Hippocampal formation (tissue), 2 donors: ENCODE results near the gene PRKCZ.
"Not testable (repeated sequence)": the region's sequence is repeated elsewhere in the genome, so short reads cannot be mapped to it uniquely, and the experiment has no call there.

Experiments
- DNase-seq, 2 donors: peaks; one replicate each; lab custom pipeline; 2025; lab: John Stamatoyannopoulos, UW

The PRKCZ gene

DNA sequence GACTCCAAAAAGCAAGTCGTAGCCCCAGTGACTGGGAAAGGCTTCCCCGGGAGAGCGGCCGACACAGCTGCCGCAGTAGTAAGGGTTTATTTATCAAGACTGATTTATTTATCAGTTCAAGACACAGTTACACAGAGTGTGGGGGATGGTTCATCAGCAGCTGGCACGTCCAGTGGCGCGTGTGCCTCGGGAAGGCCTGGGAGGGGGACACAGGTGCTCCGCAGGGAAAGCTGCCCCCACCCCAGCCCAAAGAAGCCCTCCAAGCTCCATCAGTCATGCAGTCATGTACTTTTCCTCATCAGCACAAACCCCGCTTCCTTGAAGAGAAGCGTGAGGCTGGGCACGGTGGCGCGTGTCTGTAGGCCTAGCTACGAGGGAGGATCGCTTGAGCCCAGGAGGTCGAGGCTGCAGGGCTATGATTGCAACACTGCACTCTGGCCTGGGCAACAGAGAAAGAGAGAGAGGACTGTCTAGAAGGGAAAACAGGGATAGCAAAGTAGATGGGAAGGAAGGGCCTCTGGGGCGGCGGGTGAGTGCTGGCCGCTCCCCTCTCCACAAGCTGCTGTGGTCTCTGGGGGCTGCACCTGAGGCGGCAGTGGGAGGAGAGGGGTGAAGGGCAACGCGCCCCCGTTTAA is 53.2 kb downstream of the PRKCZ start:
- no peak for DNase-seq

DNA sequence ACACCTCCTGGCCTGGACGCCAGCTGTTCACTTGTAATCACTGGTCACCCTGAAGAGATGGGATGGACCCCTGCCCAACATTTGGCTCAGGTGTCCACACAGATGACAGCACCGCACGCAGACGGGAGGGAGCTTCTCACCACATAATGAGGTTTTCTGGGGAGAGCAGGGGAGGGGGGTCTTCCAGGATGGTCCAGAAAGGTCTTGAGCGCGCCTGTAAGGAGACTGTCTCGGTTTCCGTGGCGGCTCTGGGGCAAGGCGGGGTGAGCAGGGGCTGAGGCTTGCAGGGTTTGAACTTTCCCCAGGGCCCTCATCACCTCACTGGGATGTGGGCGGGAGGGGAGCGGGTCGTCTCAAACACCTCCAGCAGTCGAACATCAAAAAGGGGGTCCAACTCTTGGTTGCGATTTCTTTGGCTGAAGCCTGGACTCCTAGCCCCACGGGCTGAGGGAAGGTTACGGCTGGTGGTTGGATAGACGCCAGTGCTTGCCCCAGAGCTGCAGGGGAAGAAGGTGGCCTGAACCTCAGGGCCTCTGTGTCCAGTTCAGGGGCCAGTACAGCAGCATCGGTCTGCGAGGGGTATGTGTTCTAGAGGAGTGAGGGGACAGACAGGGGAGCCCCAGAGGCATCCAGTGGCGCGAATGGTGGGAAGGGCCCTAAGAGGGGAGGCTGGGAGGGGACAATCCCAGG is 53.8 kb downstream of the PRKCZ start:
- no peak for DNase-seq

DNA sequence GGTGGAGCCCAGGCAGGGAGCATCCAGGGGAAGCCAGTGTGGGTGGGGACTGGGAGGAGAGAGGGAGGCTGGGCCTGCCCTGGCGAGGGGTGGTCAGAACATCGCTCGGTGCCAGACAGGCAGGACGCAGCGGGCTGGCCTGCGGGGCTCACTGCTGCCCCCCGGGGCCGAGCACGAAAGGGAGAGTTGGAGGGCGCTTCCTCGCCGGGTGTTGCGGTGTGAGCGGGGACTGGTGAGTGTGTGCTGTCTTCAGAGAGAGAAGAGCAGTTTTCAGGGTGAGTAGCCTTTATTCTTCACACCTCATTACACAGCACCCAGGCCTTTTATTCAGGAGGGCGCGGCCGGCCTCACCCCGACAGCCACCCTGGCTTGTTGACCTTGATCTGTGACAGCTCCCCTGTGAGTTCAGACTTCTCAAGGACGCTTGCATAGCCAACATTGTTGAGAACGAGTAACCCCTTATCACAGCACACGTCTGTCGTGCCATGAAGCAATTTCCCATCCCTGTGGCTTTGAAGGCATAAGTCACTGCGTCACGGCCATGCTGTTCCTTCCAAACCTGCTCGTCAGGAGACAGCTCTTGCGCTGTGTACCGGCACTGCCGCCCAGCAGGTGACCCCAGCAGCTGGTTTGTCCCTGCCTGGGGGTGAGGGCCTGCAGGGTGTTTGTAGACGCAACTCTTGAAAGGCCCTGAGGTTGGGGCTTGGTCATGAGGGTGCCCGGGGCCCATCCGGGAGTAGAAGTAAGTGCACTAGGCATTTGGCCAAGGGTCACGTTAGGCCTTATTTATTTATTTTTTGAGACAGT is 54.6 kb downstream of the PRKCZ start:
- DNase-seq = no peak

DNA sequence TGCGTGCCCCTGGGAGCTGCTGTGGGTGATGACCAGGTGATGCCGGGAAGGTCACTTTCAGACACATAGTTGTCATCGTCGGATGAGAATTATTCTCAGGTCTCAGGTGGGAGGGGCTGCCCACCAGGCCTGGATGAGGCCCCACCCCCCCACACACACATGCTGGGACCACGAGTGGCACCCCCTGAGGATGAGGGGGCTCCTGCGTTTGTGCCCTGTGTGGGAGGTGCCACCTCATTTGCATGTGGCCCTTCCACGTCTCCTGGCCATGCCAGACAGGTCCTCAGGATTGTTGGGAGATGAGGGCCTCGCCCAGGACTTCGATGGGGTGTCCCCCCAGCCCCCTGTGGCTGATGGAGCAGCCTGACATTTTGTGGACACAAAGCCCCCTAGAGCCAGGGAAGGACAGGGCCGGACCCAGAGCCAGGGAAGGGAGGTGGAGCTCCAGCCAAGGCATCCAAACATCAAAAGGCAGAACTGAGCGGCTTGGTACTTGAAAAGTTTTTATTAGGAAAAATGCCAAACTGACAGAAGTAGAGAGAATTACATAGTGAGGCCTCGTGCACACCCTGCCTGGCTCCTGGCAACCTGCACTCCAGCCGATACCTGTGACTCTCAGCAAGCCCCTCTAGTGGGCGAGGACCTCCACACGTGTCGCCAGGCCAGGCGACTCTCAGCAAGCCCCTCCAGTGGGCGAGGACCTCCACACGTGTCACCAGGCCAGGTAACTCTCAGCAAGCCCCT is 55.7 kb downstream of the PRKCZ start:
- DNase-seq = no peak

DNA sequence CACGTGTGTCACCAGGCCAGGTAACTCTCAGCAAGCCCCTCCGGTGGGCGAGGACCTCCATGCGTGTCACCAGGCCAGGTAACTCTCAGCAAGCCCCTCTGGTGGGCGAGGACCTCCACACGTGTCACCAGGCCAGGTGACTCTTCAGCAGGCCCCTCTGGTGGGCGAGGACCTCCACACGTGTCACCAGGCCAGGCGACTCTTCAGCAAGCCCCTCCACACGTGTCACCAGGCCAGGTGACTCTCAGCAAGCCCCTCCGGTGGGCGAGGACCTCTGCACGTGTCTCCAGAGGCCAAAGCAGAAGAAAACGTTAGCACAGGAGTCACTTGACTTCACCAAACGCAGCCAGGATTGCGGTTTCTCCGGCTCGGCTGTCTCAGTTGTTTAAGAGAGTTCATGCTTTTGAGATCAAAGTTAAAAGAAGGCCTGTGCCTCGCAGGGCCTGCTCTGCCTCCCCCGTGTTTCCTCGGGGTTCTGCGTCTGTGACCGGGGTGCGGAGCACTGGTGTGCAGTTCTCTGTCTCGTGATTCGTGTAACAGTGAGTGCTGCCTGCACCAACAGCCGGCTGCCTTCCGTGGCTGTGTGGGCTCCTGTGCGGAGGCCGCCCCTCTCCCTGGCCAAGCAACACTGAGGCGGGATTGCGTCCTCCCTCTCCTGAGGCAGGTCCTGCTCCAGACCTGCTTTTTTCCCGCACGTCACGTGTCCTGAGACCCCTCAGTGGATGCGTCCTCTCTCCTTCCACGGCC is 56.6 kb downstream of the PRKCZ start:
- DNase-seq = no peak

DNA sequence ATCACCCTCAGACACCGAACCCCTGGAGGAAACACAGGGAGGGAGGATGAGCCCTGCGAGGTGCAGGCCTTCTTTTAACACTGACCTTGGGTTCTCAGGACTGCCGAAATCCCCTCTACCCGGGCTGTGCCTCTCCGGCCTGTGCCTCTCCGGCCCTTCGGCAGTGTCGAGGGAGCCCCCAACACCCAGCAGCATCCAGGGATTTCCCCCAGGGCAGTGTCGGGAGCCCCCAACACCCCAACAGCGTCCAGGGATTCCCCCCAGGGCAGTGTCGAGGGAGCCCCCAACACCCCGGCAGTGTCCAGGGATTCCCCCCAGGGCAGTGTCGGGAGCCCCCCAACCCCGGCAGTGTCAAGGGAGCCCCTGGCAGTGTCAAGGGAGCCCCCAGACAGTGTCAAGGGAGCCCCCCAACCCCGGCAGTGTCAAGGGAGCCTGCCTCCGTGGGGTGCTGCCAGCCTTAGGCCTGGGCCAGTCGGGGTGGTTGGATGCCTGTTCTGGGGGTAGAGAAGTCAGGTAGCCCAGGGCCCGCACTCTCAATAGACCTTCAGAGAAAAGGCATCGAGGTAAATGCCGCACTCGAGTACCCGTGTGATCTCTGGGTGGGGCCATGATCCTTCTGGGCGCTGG is 57.5 kb downstream of the PRKCZ start:
- no peak for DNase-seq

DNA sequence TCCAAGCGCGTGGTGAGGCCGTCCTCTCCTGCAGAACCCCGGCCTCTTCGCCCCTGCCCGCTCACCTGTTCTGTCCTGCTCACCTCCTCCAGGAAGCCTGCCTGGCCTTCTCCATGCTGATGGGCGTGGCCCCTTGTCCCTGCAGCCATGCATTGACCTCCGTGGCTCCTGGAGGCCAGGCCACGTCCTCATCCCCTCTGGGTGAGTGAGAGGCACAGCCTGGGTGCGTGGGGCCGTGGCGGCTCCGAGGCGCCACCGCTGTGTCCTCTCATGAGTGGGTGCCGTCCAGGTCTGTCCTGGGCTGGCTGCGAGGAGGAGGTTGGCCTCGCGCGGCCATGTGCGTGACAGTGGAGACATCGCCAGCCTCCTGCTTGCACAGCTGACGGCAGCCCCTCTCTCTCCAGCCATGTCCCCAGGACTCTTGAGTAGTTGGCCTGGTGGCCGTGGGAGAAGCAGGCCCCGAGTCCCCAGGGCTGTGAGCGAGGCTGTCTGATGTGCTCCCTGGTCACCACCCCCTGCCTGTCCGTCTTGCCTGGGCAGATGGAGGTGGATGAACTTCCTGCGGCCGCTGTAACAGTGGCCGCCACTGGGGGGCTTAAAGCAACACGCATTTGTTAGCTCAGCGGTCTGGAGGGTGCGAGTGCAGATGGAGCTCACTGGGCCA is 58.1 kb downstream of the PRKCZ start:
- no peak for DNase-seq

DNA sequence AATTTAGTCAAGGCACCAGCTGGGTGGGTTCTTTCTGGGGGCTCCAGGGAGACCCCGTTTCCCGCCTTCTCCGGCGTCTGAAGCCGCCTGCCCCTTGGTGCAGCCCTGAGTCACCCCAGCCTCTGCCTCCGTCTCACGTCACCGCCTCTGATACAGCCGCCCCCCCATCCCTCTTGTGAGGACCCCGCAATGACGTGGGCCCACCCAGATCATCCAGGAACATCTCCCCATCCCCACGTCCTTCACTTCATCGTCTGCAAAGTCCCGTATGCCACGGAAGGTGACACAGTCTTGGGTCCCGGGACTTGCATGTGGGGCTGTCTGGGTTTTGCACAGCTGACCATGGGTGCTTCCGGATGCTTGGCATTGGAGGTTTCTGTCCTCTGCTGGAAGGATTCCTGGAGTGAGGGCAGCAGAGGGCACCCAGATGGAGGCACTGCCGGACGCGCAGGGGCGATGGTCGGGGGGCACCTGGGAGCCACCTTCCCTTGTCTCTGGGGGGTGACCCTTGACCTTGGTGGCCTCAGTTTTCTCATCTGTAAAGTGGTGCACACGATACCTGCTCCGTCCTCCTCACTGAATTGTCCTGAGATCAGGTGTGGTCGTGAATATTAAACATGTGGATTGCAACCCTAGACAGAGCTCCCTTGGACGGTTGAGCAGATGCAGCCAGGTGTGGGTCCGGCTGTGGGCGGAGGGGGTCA is 58.8 kb downstream of the PRKCZ start:
- DNase-seq = no peak

DNA sequence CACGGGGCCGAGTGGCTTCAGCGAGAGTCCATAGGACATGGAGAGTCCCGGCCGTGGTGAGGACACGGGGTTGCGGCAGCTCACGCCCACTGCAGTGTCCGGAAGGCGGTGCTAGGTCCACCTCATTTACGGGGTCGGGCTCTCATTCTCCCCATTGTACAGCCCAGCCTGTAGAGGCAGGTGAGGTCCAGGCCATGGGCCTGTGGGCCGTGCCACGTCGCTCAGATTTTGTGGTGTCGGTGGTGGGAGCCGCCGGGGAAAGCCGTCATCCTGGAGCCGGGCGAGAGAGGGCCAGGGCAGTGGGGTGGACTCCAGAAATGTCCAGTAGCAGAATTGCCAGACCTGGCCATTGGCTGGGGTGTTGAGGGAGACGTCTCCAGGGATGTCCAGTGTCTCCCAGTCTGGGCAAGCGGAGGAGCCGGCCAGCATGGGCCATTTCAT is 59.4 kb downstream of the PRKCZ start:
- no peak for DNase-seq

DNA sequence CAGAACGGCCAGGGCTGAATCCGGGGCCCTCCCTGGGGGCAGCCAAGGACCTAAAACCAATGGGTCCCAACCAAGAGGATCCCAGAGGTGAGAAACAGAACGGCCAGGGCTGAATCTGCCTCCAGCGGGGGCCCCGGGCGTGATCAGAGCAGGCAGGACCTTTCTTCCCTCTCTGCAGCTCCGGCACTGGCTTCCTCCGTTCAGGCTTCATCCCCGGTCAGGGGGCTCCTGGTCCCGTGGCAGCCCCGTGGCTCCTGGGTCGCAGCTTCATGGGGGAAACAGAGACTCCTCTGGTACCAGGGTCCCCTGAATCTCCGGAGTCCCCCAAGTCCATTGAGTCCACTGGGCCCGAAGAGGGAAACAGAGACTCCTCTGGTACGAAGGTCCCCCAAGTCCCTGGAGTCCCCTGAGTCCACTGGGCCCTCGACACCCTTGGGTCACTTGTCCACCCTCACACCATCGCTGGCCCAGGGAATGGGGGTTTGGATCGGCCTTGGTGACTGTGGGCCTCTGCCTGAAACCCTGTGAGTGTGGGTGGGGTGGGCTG is 60.1 kb downstream of the PRKCZ start:
- no peak for DNase-seq

DNA sequence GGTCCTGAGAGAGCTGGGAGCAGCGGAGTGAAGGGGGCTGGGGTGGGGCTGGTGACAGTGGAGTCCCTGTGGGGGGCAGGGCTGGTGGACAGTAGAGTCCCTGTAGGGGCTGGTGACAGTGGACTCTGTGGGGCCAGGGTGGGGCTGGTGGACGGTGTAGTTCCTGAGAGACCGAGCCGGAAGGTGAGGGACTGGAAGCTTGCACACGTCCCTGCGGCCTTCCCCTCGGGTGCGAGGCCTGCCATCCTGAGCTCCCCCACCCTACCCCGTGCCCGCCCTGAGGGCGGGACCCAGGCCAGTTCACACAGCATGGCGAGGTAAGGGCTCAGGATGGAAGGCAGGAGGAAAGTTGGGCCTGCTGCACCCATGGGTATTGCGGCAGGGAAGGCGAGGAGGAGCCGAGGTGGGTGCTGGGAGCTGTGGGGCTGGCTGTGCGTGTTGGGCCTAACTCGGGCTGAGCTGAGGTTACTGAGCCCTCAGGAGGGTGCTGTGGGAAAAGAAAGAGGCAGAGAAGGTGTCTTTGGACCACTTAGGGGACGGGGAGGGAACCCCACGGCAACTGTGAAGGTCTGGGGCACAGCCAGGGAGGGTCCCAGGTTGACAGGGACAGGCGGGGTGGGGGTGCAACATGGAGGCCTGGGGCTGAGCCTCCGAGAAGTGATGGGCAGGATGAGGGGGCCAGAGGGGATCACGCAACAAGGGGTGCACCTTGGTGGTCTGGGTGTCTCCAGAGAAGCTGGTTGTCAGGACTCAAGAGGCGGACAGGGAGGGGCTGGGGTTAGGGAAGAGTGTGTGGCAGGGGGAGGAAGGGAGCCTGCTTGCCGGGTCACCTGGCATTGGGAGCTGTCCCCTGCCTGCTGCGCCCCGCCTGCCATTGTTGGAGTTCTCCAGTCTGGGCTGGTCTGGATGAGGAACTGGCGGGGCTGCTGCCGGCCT is 60.8 kb downstream of the PRKCZ start:
- DNase-seq = no peak

DNA sequence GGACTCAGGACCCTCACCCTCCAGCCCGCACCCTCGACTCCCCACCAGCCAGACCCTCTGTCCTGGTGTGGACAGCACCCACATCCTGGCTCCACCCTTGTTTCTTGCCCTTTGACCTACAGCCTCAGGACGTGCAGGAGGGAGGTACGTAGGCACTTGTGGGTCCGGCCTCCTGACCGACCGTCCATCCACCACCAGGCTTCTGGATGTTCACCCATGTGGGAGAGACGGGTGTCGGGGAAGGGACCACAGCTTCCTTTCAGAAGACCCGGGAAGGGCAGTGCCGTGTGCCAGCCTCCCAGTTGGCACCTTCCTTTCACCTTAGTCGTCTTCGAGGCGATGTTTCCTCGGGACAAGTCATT is 61.4 kb downstream of the PRKCZ start:
- DNase-seq = no peak

DNA sequence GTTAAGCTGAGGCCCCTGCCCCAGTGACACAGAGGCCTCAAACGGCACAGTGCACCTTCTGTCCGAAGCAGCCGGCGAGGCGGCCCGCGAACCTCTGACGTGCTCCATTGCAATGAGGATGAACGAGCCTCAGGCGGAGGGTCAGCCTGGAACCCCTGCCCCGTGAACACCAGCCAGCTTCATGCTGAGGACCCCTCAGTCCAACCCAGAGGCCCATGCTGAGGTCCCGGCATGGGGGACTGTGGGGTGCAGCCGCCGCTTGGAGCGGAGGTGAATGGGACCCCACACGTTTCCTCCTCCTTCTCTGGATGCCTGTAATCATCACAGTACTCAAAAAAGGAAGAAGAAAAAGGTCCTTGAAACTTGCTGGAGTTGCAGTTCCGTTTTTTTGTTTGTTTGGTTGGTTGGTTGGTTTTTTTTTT is 62.1 kb downstream of the PRKCZ start:
- no peak for DNase-seq

DNA sequence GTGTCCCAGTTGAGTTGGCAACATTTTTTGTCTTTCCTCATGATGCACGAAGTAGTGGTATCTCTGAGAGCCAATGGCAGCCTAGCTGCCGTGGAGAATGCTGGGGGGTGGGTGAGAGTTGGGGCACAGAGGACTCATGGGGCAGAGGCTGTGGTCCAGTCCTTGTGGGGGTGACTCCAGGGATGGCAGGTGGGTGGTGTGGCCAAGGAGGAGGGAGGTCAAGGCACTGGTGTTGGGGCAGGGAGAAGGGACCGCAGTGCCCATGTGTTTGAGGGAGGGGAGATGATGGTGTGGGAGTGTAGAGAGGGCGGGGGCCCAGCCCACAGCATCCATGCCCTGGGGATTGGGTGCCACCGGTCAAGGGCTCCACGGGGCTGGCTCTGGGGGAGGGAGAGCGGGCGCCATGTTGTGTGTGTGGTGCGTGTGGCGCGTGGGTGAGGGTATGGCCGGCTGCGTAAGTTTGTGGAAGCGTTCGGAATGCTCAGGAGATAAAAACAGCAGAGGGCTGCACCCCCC is 63.5 kb downstream of the PRKCZ start:
- DNase-seq = no peak

DNA sequence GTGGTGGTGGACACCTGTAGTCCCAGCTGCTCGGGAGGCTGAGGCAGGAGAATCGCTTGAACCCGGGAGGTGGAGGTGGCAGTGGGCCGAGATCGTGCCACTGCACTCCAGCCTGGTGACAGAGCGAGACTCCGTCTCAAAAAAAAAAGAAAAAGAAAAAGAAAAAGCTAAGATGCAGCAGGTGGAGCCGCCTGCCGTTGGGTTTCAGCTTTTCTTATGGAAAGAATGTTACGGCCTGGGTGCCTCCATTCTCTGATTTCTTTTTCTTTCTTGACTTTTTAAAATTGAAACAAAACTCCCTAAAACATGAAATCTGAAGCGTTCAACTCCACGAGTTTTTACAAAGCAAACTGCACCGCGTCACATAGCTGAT is 64.4 kb downstream of the PRKCZ start:
- not testable (repeated sequence) for DNase-seq

DNA sequence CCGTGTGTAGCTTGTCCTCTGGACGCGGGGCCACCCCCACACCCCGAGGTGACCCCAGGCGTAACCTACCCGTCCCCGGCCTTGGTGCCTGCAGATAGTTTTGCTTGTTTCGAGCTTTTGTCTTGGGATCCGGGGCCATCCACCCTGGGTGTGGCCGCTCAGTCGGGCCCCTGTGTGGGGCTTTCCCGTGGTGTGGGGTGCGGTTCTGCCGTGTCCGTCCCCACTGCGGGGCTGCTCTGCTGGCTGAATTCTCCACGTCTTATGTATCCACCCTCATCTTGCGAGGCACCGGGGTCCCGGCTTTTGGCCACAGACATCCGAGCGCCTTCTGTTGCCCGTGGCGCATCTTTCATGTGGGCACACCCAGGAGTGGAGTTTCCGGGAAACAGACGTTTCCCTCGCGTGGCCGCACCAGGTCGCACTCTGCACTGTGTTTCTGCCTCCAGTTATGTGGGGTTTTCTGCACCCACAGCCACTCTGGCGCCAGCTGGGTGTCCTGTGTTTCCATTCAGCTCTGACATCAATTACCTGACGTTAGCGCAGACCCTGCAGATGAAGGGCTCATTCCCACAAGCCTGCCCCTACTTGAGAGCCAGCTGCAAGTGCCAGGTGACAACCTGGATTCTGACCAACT is 64.9 kb downstream of the PRKCZ start:
- DNase-seq = no peak

DNA sequence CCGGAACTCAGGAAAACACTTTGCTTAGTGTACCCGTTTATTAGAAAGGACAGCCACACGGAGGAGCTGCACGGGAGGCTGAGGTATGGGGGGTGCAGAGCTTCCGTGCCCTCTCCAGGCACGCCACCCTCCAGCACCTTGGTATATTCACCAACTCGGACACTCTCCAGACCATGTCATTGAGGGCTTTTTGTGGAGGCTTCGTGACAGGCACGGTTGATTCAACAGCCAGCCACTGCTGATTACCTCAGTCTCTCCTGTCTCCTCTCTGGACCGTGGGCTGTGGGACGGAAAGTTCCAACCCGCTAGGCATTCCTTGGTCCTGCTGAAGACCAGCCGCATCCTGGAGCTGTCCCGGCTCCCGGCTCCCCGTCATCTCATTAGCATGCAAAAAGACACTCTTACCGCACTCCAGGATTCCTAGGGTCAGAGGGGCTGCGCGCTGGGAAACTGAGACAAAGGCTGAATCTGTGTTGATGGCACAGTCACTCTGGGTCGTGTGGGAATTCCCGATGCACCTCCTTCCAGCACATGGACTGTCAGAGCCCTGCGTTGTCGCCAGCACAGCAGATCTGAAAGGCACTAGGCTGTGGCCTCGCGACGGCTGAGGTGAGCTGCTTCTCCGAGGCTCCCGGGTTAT is 65.6 kb downstream of the PRKCZ start:
- no peak for DNase-seq
